ENCODE data around the gene TLCD3A.
"Not testable (repeated sequence)": the region's sequence is repeated elsewhere in the genome, so short reads cannot be mapped to it uniquely, and the experiment has no call there.

- not testable (repeated sequence) for TF ChIP-seq CTCF (conservative IDR thresholded peaks at IDR 0.05; ENCODE audit: low read length); EZH2phosphoT487 (IDR thresholded peaks at IDR 0.05; ENCODE audit: borderline replicate concordance, low read depth, low read length)
Measured at GRCh38 chr17:755319-755961, 23.0 kb downstream of the TLCD3A start.
